ENCODE data around the gene FDX2.

Gene FDX2

GRCh38 chr19:10353793-10354391 is 38.1 kb upstream of the FDX2 start:
- H3K4me2 ChIP-seq (ENCODE audit: insufficient read depth, low read length): no peak overlapping the region
- H3K27me3 ChIP-seq (ENCODE audit: insufficient read depth, low read length, poor library complexity): no peaks in the 10 kb centered on the region
- no peaks in the 10 kb centered on the region for H3K79me2 ChIP-seq (ENCODE audit: insufficient read depth, low read length)
- ATAC-seq (ENCODE audit: insufficient read depth, low read depth) (peak; percentile 73), DNase-seq (peak; percentile 60)
- TF ChIP-seq EZH2 (IDR thresholded peaks at IDR 0.05; ENCODE audit: borderline replicate concordance, low read depth, low read length, severe bottlenecking) (no peak), CTCF (IDR thresholded peaks at IDR 0.05; ENCODE audit: borderline replicate concordance, extremely low read depth, low read length, poor library complexity, severe bottlenecking) (no peak)
- no peak overlapping the region for H3K27ac ChIP-seq (ENCODE audit: low read length)
- peaks cover 58% of the 10 kb centered on the region for H3K36me3 ChIP-seq (ENCODE audit: insufficient read depth, low read length)
- no peaks in the 10 kb centered on the region for H3K9me3 ChIP-seq (ENCODE audit: insufficient read depth, low read length, severe bottlenecking)
- no peak overlapping the region for H3K9ac ChIP-seq (ENCODE audit: low read depth, low read length)
- no peaks in the 10 kb centered on the region; the same call in none of the 2 replicates for H4K20me1 ChIP-seq (ENCODE audit: insufficient read depth, low read length)
- no peak overlapping the region for H3K4me3 ChIP-seq (ENCODE audit: low read depth in 1 of 2, low read length in 2 of 2)
- H2AFZ ChIP-seq (ENCODE audit: low read depth, low read length): no peak overlapping the region
- H3K4me1 ChIP-seq (ENCODE audit: insufficient read depth, low read length): no peaks in the 10 kb centered on the region

- no peak overlapping the region for H3K4me3 ChIP-seq (ENCODE audit: low read depth in 1 of 2, low read length in 2 of 2)
- DNase-seq (no peak), ATAC-seq (ENCODE audit: insufficient read depth, low read depth) (no peak; the same call in 2 of the 3 replicates)
- H3K36me3 ChIP-seq (ENCODE audit: insufficient read depth, low read length): peaks cover 55% of the 10 kb centered on the region
- no peaks in the 10 kb centered on the region; the same call in none of the 2 replicates for H4K20me1 ChIP-seq (ENCODE audit: insufficient read depth, low read length)
- TF ChIP-seq EZH2 (IDR thresholded peaks at IDR 0.05; ENCODE audit: borderline replicate concordance, low read depth, low read length, severe bottlenecking) (no peak), CTCF (IDR thresholded peaks at IDR 0.05; ENCODE audit: borderline replicate concordance, extremely low read depth, low read length, poor library complexity, severe bottlenecking) (no peak)
- H3K4me1 ChIP-seq (ENCODE audit: insufficient read depth, low read length): no peaks in the 10 kb centered on the region
- H3K9me3 ChIP-seq (ENCODE audit: insufficient read depth, low read length, severe bottlenecking): no peaks in the 10 kb centered on the region
- H3K27me3 ChIP-seq (ENCODE audit: insufficient read depth, low read length, poor library complexity): no peaks in the 10 kb centered on the region
- H3K79me2 ChIP-seq (ENCODE audit: insufficient read depth, low read length): no peaks in the 10 kb centered on the region
- H3K4me2 ChIP-seq (ENCODE audit: insufficient read depth, low read length): no peak overlapping the region
- H3K9ac ChIP-seq (ENCODE audit: low read depth, low read length): no peak overlapping the region
- no peak overlapping the region for H2AFZ ChIP-seq (ENCODE audit: low read depth, low read length)
- H3K27ac ChIP-seq (ENCODE audit: low read length): no peak overlapping the region
Observed at GRCh38 chr19:10352764-10353671, 37.2 kb upstream of the FDX2 start.

- Histone ChIP-seq H4K20me1 (ENCODE audit: insufficient read depth, low read length) (no peaks in the 10 kb centered on the region; the same call in 1 of the 2 replicates), H3K9me3 (ENCODE audit: insufficient read depth, low read length, severe bottlenecking) (no peaks in the 10 kb centered on the region), H3K36me3 (ENCODE audit: insufficient read depth, low read length) (peaks cover 7% of the 10 kb centered on the region), H3K4me1 (ENCODE audit: insufficient read depth, low read length) (no peaks in the 10 kb centered on the region), H3K79me2 (ENCODE audit: insufficient read depth, low read length) (no peaks in the 10 kb centered on the region), H3K4me3 (ENCODE audit: low read depth in 1 of 2, low read length in 2 of 2) (no peak overlapping the region), H3K9ac (ENCODE audit: low read depth, low read length) (no peak overlapping the region), H2AFZ (ENCODE audit: low read depth, low read length) (no peak overlapping the region), H3K27ac (ENCODE audit: low read length) (no peak overlapping the region), H3K4me2 (ENCODE audit: insufficient read depth, low read length) (no peak overlapping the region), H3K27me3 (ENCODE audit: insufficient read depth, low read length, poor library complexity) (no peaks in the 10 kb centered on the region)
- DNase-seq (no peak), ATAC-seq (ENCODE audit: insufficient read depth, low read depth) (no peak)
- TF ChIP-seq EZH2 (IDR thresholded peaks at IDR 0.05; ENCODE audit: borderline replicate concordance, low read depth, low read length, severe bottlenecking) (no peak), CTCF (IDR thresholded peaks at IDR 0.05; ENCODE audit: borderline replicate concordance, extremely low read depth, low read length, poor library complexity, severe bottlenecking) (no peak)
Observed at GRCh38 chr19:10346509-10346908, 30.7 kb upstream of the FDX2 start.

Data from DND-41 (cell line).